A549 (cell line): ENCODE measurements around the gene PTPRN2. TPM values are rescaled to one million over a fixed set of nuclear protein-coding genes. Genes with fewer than 3 reads are reported as not detected.

ENCODE experiments used
- ATAC-seq, 2 experiments: fragments of 200-7000 bp in 1 of 2; fragments of >200 bp in 1 of 2; cut with Nextera tagmentation in 1 of 2; cut with Tn5 transposase in 1 of 2; 3 replicates each; pipeline versions ENCODE4 v1.8.0 to v1.9.1; 2018 to 2020; ENCODE audit warnings: mild to moderate bottlenecking in 1 of 2, moderate library complexity in 1 of 2
- CTCF ChIA-PET: fragments of 300-600 bp; sonication (Branson Sonifier 250); formaldehyde crosslinking; extraction: SDS; loops from one replicate; lab custom pipeline; 2021; ENCODE audit warnings: antibody characterized with exemption, inconsistent platforms; lab: Yijun Ruan, JAX
- POLR2A ChIA-PET: fragments of 350-600 bp; formaldehyde crosslinking; extraction: SDS; loops from one replicate; lab custom pipeline; 2021; ENCODE audit warnings: antibody characterized with exemption, inconsistent platforms; lab: Yijun Ruan, JAX
- DNase-seq, 2 experiments: peaks; one replicate each; pipeline versions ENCODE4 v3.0.0 to v3.0.0-alpha.2; 2011 to 2016; ENCODE audit warnings: low read depth in 1 of 2, low spot score in 1 of 2
- FAIRE-seq: peaks from 2 replicates; lab custom pipeline; 2011; peaks lifted over from hg19 to GRCh38; lab: Jason Lieb, UNC
- H3K27ac ChIP-seq, 2 experiments: fragments of >200 bp; sonication (Bioruptor Twin); formaldehyde crosslinking; 3 replicates each; pipeline ENCODE4 v1.5.1; 2016 to 2017
- H3K4me1 ChIP-seq: fragments of >200 bp; sonication (Bioruptor Twin); formaldehyde crosslinking; 3 replicates; pipeline ENCODE4 v1.6.1; 2016
- H3K4me2 ChIP-seq: fragments of >200 bp; sonication (Bioruptor Twin); formaldehyde crosslinking; 3 replicates; pipeline ENCODE4 v1.6.1; 2016
- H3K4me3 ChIP-seq: fragments of >200 bp; sonication (Bioruptor Twin); formaldehyde crosslinking; 3 replicates; pipeline ENCODE4 v1.5.1; 2016
- H3K9me3 ChIP-seq: fragments of >200 bp; sonication (Bioruptor Twin); formaldehyde crosslinking; 3 replicates; pipeline ENCODE4 v1.6.1; 2016
- ATOH8 ChIP-seq: fragments of 250-450 bp; sonication (Bioruptor Pico); IDR thresholded peaks from 2 replicates; pipeline ENCODE4 v1.5.0; 2020; ENCODE audit warnings: low read depth, mild to moderate bottlenecking, moderate library complexity
- BCL3 ChIP-seq: fragments of >200 bp; sonication (Bioruptor Twin); formaldehyde crosslinking; IDR thresholded peaks from 3 replicates; pipeline ENCODE4 v1.6.1; 2016
- CBX8 ChIP-seq: fragments of 200-600 bp; sonication (generic); IDR thresholded peaks from 2 replicates; pipeline ENCODE4 v1.6.1; 2016
- CHD2 ChIP-seq: fragments of 150-350 bp; IDR thresholded peaks from 2 replicates; pipeline ENCODE4 v1.6.1; 2014; ENCODE audit warnings: low read length; ENCODE audit not compliant: partially characterized antibody
- CTCF ChIP-seq: fragments of >200 bp; sonication (Bioruptor Twin); formaldehyde crosslinking; IDR thresholded peaks from 3 replicates; pipeline ENCODE4 v1.5.1; 2016
- E2F6 ChIP-seq: IDR thresholded peaks from 2 replicates; pipeline ENCODE4 v1.6.1; 2012; ENCODE audit warnings: low read depth, borderline replicate concordance
- EHMT2 ChIP-seq: fragments of 200-600 bp; sonication (generic); IDR thresholded peaks from 2 replicates; pipeline ENCODE4 v1.6.1; 2016; ENCODE audit warnings: antibody characterized with exemption, low read depth, mild to moderate bottlenecking, moderate library complexity
- FOSL2 ChIP-seq, 2 experiments: fragments of 450-650 bp in 1 of 2; fragments of >200 bp in 1 of 2; sonication (Bioruptor Twin) in 1 of 2; formaldehyde crosslinking; IDR thresholded peaks; 2 replicates each; pipeline versions ENCODE4 v1.5.0 to v1.6.1; 2016 to 2020; ENCODE audit warnings: mild to moderate bottlenecking in 1 of 2, moderate library complexity in 1 of 2
- GATA3 ChIP-seq: IDR thresholded peaks from 2 replicates; pipeline ENCODE4 v1.6.1; 2012; ENCODE audit warnings: borderline replicate concordance
- HES2 ChIP-seq: fragments of >200 bp; sonication (Bioruptor Twin); formaldehyde crosslinking; IDR thresholded peaks from 2 replicates; pipeline ENCODE4 v1.6.1; 2016
- HMGXB4 ChIP-seq: fragments of 250-450 bp; sonication (Bioruptor Pico); IDR thresholded peaks from 2 replicates; pipeline ENCODE4 v1.5.0; 2021; ENCODE audit warnings: mild to moderate bottlenecking, moderate library complexity, borderline replicate concordance
- HOXA7 ChIP-seq: fragments of 250-450 bp; sonication (Bioruptor Pico); IDR thresholded peaks from 2 replicates; pipeline ENCODE4 v1.5.0; 2020; ENCODE audit warnings: mild to moderate bottlenecking, moderate library complexity
- HOXB13 ChIP-seq: fragments of 250-450 bp; sonication (Bioruptor Pico); IDR thresholded peaks from 2 replicates; pipeline ENCODE4 v1.5.0; 2020; ENCODE audit warnings: low read depth, mild to moderate bottlenecking, moderate library complexity
- JUNB ChIP-seq: fragments of >200 bp; sonication (Bioruptor Twin); formaldehyde crosslinking; IDR thresholded peaks from 2 replicates; pipeline ENCODE4 v1.6.1; 2016
- PBX3 ChIP-seq: IDR thresholded peaks from 2 replicates; pipeline ENCODE4 v1.6.1; 2012
- PHF8 ChIP-seq: fragments of 200-600 bp; sonication (generic); IDR thresholded peaks from 2 replicates; pipeline ENCODE4 v1.6.1; 2016; ENCODE audit warnings: low read depth, mild to moderate bottlenecking, antibody characterized with exemption, moderate library complexity, borderline replicate concordance
- POLR2A ChIP-seq: IDR thresholded peaks from 2 replicates; pipeline ENCODE4 v1.6.1; 2012; ENCODE audit warnings: mild to moderate bottlenecking, low read length
- REST ChIP-seq: fragments of 200-600 bp; sonication (generic); IDR thresholded peaks from 2 replicates; pipeline ENCODE4 v1.6.1; 2016; ENCODE audit warnings: antibody characterized with exemption, mild to moderate bottlenecking, moderate library complexity
- RFX5 ChIP-seq: fragments of 450-650 bp; IDR thresholded peaks from 2 replicates; pipeline ENCODE4 v1.7.1; 2014; ENCODE audit warnings: antibody characterized with exemption, mild to moderate bottlenecking, moderate library complexity
- SMC3 ChIP-seq: fragments of >200 bp; sonication (Bioruptor Twin); formaldehyde crosslinking; IDR thresholded peaks from 3 replicates; pipeline ENCODE4 v1.6.1; 2018; ENCODE audit warnings: inconsistent platforms
- SREBF2 ChIP-seq: fragments of 450-650 bp; IDR thresholded peaks from 2 replicates; pipeline ENCODE4 v1.6.1; 2014; ENCODE audit warnings: mild to moderate bottlenecking, moderate library complexity
- ZC3H11A ChIP-seq: fragments of 450-650 bp; IDR thresholded peaks from 2 replicates; pipeline ENCODE4 v1.6.1; 2014; ENCODE audit warnings: antibody characterized with exemption, mild to moderate bottlenecking
- ZNF302 ChIP-seq: fragments of 250-450 bp; sonication (Bioruptor Pico); IDR thresholded peaks from 2 replicates; pipeline ENCODE4 v1.9.0; 2021; ENCODE audit warnings: inconsistent platforms, mild to moderate bottlenecking, moderate library complexity
- WGBS: methylation state at CpG from one replicate; pipeline ENCODE4 v1.1.6; 2017; ENCODE audit errors: missing lambda C conversion rate; 5-methylcytosine and 5-hydroxymethylcytosine counted together
- polyA plus RNA-seq, 4 experiments: library from polyadenylated mRNA; depleted of rRNA in 3 of 4; stranded (reverse); fragments of >200 nt; fragmentation: RNase III in 1 of 4; extraction: RNeasy Plus Mini Kit Qiagen cat#74134 plus additional on column Dnase treatment in 1 of 4; gene quantifications; 2 replicates in 3 of 4; 3 replicates in 1 of 4; pipeline ENCODE4 v1.2.3, GENCODE V29; 2011 to 2017

Gene PTPRN2
- polyA plus RNA-seq, 2 of the 4 experiments (the other 2 are of a cell fraction): 0.41 to 1.2 TPM

- ChIA-PET CTCF (no interaction called here), POLR2A (no interaction called here)
- Histone ChIP-seq H3K4me3 (no peak overlapping the region), H3K4me1 (no peaks in the 10 kb centered on the region), H3K9me3 (peaks cover 11% of the 10 kb centered on the region; the same call in 2 of the 3 replicates), H3K27ac (no peak overlapping the region), H3K4me2 (no peak overlapping the region)
- 45% methylated on average over 20 of the region's 20 CpGs for WGBS
- DNase-seq (no peak), ATAC-seq (no peak), FAIRE-seq (no peak)
- no peak for TF ChIP-seq POLR2A
- TF ChIP-seq EHMT2: no peak
- no peak for TF ChIP-seq PHF8
- TF ChIP-seq JUNB: no peak
- no peak for TF ChIP-seq HOXB13
- no peak for TF ChIP-seq ATOH8 (CRISPR knock-in tag)
- no peak for TF ChIP-seq RFX5
- TF ChIP-seq GATA3: no peak
- no peak for TF ChIP-seq HOXA7
- no peak for TF ChIP-seq CTCF
- no peak for TF ChIP-seq CBX8
- no peak for TF ChIP-seq HMGXB4 (CRISPR knock-in tag)
- no peak for TF ChIP-seq CHD2
- TF ChIP-seq SMC3: no peak
- no peak for TF ChIP-seq HES2
- no peak for TF ChIP-seq REST
These were observed 545.3 kb downstream of the PTPRN2 start for GRCh38 chr7:158042156-158042880.

GRCh38 chr7:158040199-158040598 is 547.4 kb downstream of the PTPRN2 start:
- ATAC-seq: no peak
- 36% methylated on average over 6 of the region's 6 CpGs for WGBS
- no peak overlapping the region for H3K4me2 ChIP-seq
- CTCF ChIA-PET: interaction anchor here (1.2 kb wide), 1 partner anchor 153 kb away, joined by 3 read pairs; no protein-coding TSS in a partner anchor
- no peak for FAIRE-seq
- DNase-seq: no peak
- H3K4me1 ChIP-seq: no peaks in the 10 kb centered on the region
- POLR2A ChIA-PET: no interaction called here
- H3K4me3 ChIP-seq: no peak overlapping the region
- peaks cover 11% of the 10 kb centered on the region; the same call in 2 of the 3 replicates for H3K9me3 ChIP-seq
- H3K27ac ChIP-seq: no peak overlapping the region
- TF ChIP-seq ZC3H11A: no peak
- TF ChIP-seq SREBF2: no peak
- no peak for TF ChIP-seq BCL3
- TF ChIP-seq FOSL2 (IDR thresholded peaks at IDR 0.05): no peak
- no peak for TF ChIP-seq FOSL2 (CRISPR knock-in tag; IDR thresholded peaks at IDR 0.05)
- no peak for TF ChIP-seq HMGXB4 (CRISPR knock-in tag)
- TF ChIP-seq PBX3: no peak
- no peak for TF ChIP-seq E2F6
- no peak for TF ChIP-seq ZNF302 (CRISPR knock-in tag)
